Mesenchymal stem cell (in vitro differentiated cells and primary cell): Measurements from ENCODE around the gene C1orf210.

Experiments used
- DNase-seq: peaks from one replicate; pipeline ENCODE4 v3.0.0-alpha.2; 2013
- H2AFZ ChIP-seq: one replicate; pipeline ENCODE4 v1.6.1; 2013; ENCODE audit warnings: low read depth, mild to moderate bottlenecking, control low read depth, inconsistent platforms, low read length, moderate library complexity
- H2AK5ac ChIP-seq: 2 replicates; pipeline ENCODE4 v1.6.1; 2013; ENCODE audit warnings: low read length, moderate library complexity, mild to moderate bottlenecking, inconsistent platforms; ENCODE audit not compliant: severe bottlenecking
- H2BK120ac ChIP-seq: one replicate; pipeline ENCODE4 v1.6.1; 2013; ENCODE audit warnings: low read depth, mild to moderate bottlenecking, inconsistent platforms, low read length, moderate library complexity
- H2BK12ac ChIP-seq, 2 experiments: one replicate each; pipeline ENCODE4 v1.6.1; 2013; ENCODE audit warnings: inconsistent platforms in 2 of 2, low read length in 2 of 2, mild to moderate bottlenecking in 2 of 2, moderate library complexity in 2 of 2, control low read depth in 1 of 2
- H2BK15ac ChIP-seq: one replicate; pipeline ENCODE4 v1.6.1; 2013; ENCODE audit warnings: mild to moderate bottlenecking, low read depth, inconsistent platforms; ENCODE audit not compliant: poor library complexity, severe bottlenecking
- H2BK5ac ChIP-seq: 2 replicates; pipeline ENCODE4 v1.6.1; 2013; ENCODE audit warnings: low read depth, mild to moderate bottlenecking, low read length, control low read depth, inconsistent platforms; ENCODE audit not compliant: poor library complexity, severe bottlenecking
- H3K14ac ChIP-seq, 2 experiments: one replicate each; pipeline ENCODE4 v1.6.1; 2013; ENCODE audit warnings: inconsistent platforms in 2 of 2, low read length in 2 of 2, control low read depth in 1 of 2, mild to moderate bottlenecking in 1 of 2, moderate library complexity in 1 of 2
- H3K18ac ChIP-seq, 2 experiments: one replicate each; pipeline ENCODE4 v1.6.1; 2013; ENCODE audit warnings: inconsistent platforms in 2 of 2, low read length in 2 of 2, control low read depth in 1 of 2, low read depth in 1 of 2, mild to moderate bottlenecking in 1 of 2
- H3K23ac ChIP-seq, 2 experiments: one replicate each; pipeline ENCODE4 v1.6.1; 2013; ENCODE audit warnings: inconsistent platforms in 2 of 2, low read length in 2 of 2, mild to moderate bottlenecking in 2 of 2, moderate library complexity in 2 of 2, control low read depth in 1 of 2
- H3K27ac ChIP-seq: 2 replicates; pipeline ENCODE4 v1.5.1; 2013; ENCODE audit warnings: mild to moderate bottlenecking, moderate library complexity, low read length, control low read depth, inconsistent platforms; ENCODE audit not compliant: poor library complexity, severe bottlenecking
- H3K27me3 ChIP-seq, 2 experiments: 2 replicates each; pipeline versions ENCODE4 v1.6.1 to v1.7.0; 2013; ENCODE audit warnings: low read length in 2 of 2, mild to moderate bottlenecking in 2 of 2, moderate library complexity in 2 of 2, control low read depth in 1 of 2, inconsistent platforms in 1 of 2; ENCODE audit not compliant: control insufficient read depth in 1 of 2, insufficient read depth in 1 of 2
- H3K36me3 ChIP-seq, 2 experiments: 2 replicates each; pipeline versions ENCODE4 v1.6.1 to v1.7.0; 2013; ENCODE audit warnings: low read length in 2 of 2, control low read depth in 1 of 2, inconsistent platforms in 1 of 2, low read depth in 1 of 2, mild to moderate bottlenecking in 1 of 2; ENCODE audit not compliant: insufficient read depth in 2 of 2, control insufficient read depth in 1 of 2
- H3K4ac ChIP-seq, 2 experiments: one replicate each; pipeline ENCODE4 v1.6.1; 2013; ENCODE audit warnings: inconsistent platforms in 2 of 2, low read length in 2 of 2, mild to moderate bottlenecking in 2 of 2, moderate library complexity in 2 of 2, control low read depth in 1 of 2, low read depth in 1 of 2
- H3K4me1 ChIP-seq: 2 replicates; pipeline ENCODE4 v1.6.1; 2013; ENCODE audit warnings: low read depth, low read length, control low read depth; ENCODE audit not compliant: control insufficient read depth, insufficient read depth
- H3K4me2 ChIP-seq: 2 replicates; pipeline ENCODE4 v1.6.1; 2013; ENCODE audit warnings: low read length, mild to moderate bottlenecking, inconsistent platforms; ENCODE audit not compliant: poor library complexity, severe bottlenecking
- H3K4me3 ChIP-seq, 2 experiments: 2 replicates each; pipeline versions ENCODE4 v1.5.1 to v1.7.0; 2013; ENCODE audit warnings: low read length in 2 of 2, mild to moderate bottlenecking in 2 of 2, control low read depth in 1 of 2, low read depth in 1 of 2; ENCODE audit not compliant: insufficient read depth in 1 of 2
- H3K79me1 ChIP-seq: replicated peaks from 2 replicates; pipeline ENCODE4 v1.6.1; 2013; ENCODE audit warnings: mild to moderate bottlenecking, control low read depth, low read length, inconsistent platforms; ENCODE audit not compliant: poor library complexity, severe bottlenecking
- H3K9ac ChIP-seq: 2 replicates; pipeline ENCODE4 v1.7.0; 2013; ENCODE audit warnings: mild to moderate bottlenecking, low read length, moderate library complexity
- H3K9me3 ChIP-seq: 2 replicates; pipeline ENCODE4 v1.7.0; 2013; ENCODE audit warnings: mild to moderate bottlenecking, low read length; ENCODE audit not compliant: control insufficient read depth
- H4K8ac ChIP-seq: one replicate; pipeline ENCODE4 v1.6.1; 2013; ENCODE audit warnings: inconsistent platforms, mild to moderate bottlenecking, low read length, moderate library complexity
- H4K91ac ChIP-seq: one replicate; pipeline ENCODE4 v1.6.1; 2013; ENCODE audit warnings: mild to moderate bottlenecking, low read length, inconsistent platforms
- WGBS: methylation state at CpG from one replicate; pipeline ENCODE4 v1.1.7; 2013; ENCODE audit warnings: mixed read lengths; 5-methylcytosine and 5-hydroxymethylcytosine counted together

C1orf210 gene

GRCh38 chr1:43232482-43232881, 52.9 kb downstream of the C1orf210 start:
- Histone ChIP-seq H3K27me3 (no peaks in the 10 kb centered on the region), H3K79me1 (no peaks in the 10 kb centered on the region), H2AFZ (no peak overlapping the region), H2AK5ac (no peak overlapping the region), H2BK120ac (no peak overlapping the region), H3K27ac (no peak overlapping the region), H3K4me3 (peak overlapping the region in 1 of 2 experiments; percentile 41), H3K36me3 (no peaks in the 10 kb centered on the region), H4K91ac (no peak overlapping the region), H2BK5ac (no peak overlapping the region), H2BK15ac (no peak overlapping the region), H3K4ac (no peak overlapping the region), H3K9me3 (no peaks in the 10 kb centered on the region), H3K14ac (no peak overlapping the region), H2BK12ac (peak overlapping the region in 1 of 2 experiments; percentile 51), H3K9ac (peak overlapping the region; percentile 30), H4K8ac (peak overlapping the region; percentile 75), H3K4me1 (peaks cover 2% of the 10 kb centered on the region), H3K23ac (no peak overlapping the region), H3K4me2 (no peak overlapping the region), H3K18ac (peak overlapping the region in 1 of 2 experiments; percentile 48)
- DNase-seq = no peak
- 89% methylated on average over 3 of the region's 4 CpGs for WGBS

GRCh38 chr1:43232074-43232473, 53.3 kb downstream of the C1orf210 start:
- Histone ChIP-seq H4K8ac (no peak overlapping the region), H3K79me1 (no peaks in the 10 kb centered on the region), H4K91ac (no peak overlapping the region), H3K9me3 (no peaks in the 10 kb centered on the region), H3K14ac (no peak overlapping the region), H3K23ac (no peak overlapping the region), H2BK15ac (no peak overlapping the region), H3K4ac (no peak overlapping the region), H2AK5ac (peak overlapping the region; percentile 42), H3K18ac (peak overlapping the region in 1 of 2 experiments; percentile 48), H3K4me2 (no peak overlapping the region), H3K4me1 (peaks cover 2% of the 10 kb centered on the region), H2AFZ (no peak overlapping the region), H2BK12ac (no peak overlapping the region), H2BK120ac (no peak overlapping the region), H3K9ac (peak overlapping the region; percentile 30), H3K27ac (no peak overlapping the region), H3K36me3 (no peaks in the 10 kb centered on the region), H3K4me3 (peak overlapping the region in 1 of 2 experiments; percentile 41), H3K27me3 (peaks cover 0 to 1% of the 10 kb centered on the region in 2 experiments), H2BK5ac (no peak overlapping the region)
- WGBS = 37% methylated on average over 4 of the region's 4 CpGs
- peak; percentile 68 for DNase-seq
